Upper lobe of left lung (tissue), 6 donors: ENCODE results near the gene NKIRAS2. TPM values are rescaled to one million over a fixed set of nuclear protein-coding genes. Genes with fewer than 3 reads are reported as not detected.
A peak's percentile ranks its signal among the peaks of the same experiment; 100 is the strongest.

Experiments
- ATAC-seq, 2 donors: fragments of 200-7000 bp; cut with Tn5 transposase; one replicate each; pipeline ENCODE4 v1.9.1; 2022; ENCODE audit warnings: mild to moderate bottlenecking in 2 of 2, moderate library complexity in 2 of 2; ENCODE audit not compliant: low FRiP score in 2 of 2
- DNase-seq, 2 donors: peaks; one replicate each; pipeline ENCODE4 v3.0.0-alpha.2; 2019 to 2020
- H3K27ac ChIP-seq, 4 donors: fragments of 200-600 bp; sonication (generic); one replicate each; pipeline ENCODE4 v1.5.1; 2016 to 2019
- H3K27me3 ChIP-seq, 4 donors: fragments of 200-600 bp; sonication (generic); one replicate each; pipeline ENCODE4 v1.5.1; 2017 to 2019
- H3K36me3 ChIP-seq, 4 donors: fragments of 200-600 bp; sonication (generic); one replicate each; pipeline ENCODE4 v1.5.1; 2016 to 2019
- H3K4me1 ChIP-seq, 4 donors: fragments of 200-600 bp; sonication (generic); one replicate each; pipeline ENCODE4 v1.5.1; 2018 to 2019
- H3K4me3 ChIP-seq, 4 donors: fragments of 200-600 bp; sonication (generic); one replicate each; pipeline ENCODE4 v1.5.1; 2017 to 2019; ENCODE audit warnings: mild to moderate bottlenecking in 2 of 4, moderate library complexity in 1 of 4
- H3K9me3 ChIP-seq, 4 donors: fragments of 200-600 bp; sonication (generic); one replicate each; pipeline ENCODE4 v1.5.1; 2018 to 2019
- EP300 ChIP-seq, 4 donors: sonication (generic); formaldehyde crosslinking; IDR thresholded peaks; one replicate each; pipeline ENCODE4 v1.5.1; 2017; ENCODE audit warnings: antibody characterized with exemption in 4 of 4, control low read depth in 2 of 4
- POLR2A ChIP-seq, 4 donors: fragments of 450-650 bp; IDR thresholded peaks; one replicate each; pipeline ENCODE4 v1.5.1; 2016 to 2017; ENCODE audit warnings: antibody characterized with exemption in 4 of 4, mild to moderate bottlenecking in 2 of 4
- POLR2AphosphoS5 ChIP-seq, 2 donors: sonication (generic); formaldehyde crosslinking; IDR thresholded peaks; one replicate each; pipeline ENCODE4 v1.5.1; 2017; ENCODE audit warnings: antibody characterized with exemption in 2 of 2
- WGBS, 2 donors: methylation state at CpG; one replicate each; pipeline ENCODE4 v1.1.5; 2017 to 2018; 5-methylcytosine and 5-hydroxymethylcytosine counted together
- total RNA-seq, 6 donors: library from RNA; depleted of rRNA in 4 of 6; stranded (reverse); fragments of >200 nt in 4 of 6; gene quantifications; one replicate each; pipeline versions ENCODE4 v1.1.0 to v1.2.1, GENCODE V29; 2016 to 2021
- TF ChIP-seq, protein P1 (sequence below), 6 experiments: fragments of 450-650 bp in 4 of 6; fragments of 200-600 bp in 2 of 6; sonication (generic) in 2 of 6; IDR thresholded peaks; one replicate each; pipeline ENCODE4 v1.5.1; 2016 to 2019; ENCODE audit warnings: antibody characterized with exemption in 6 of 6
- donor health status: DM: no; HTN: no; CAD: no; lungs with moderate emphysema.
- donor health status: DM: no; HTN: yes; CAD: no; lungs with severe emphysema.

Gene NKIRAS2
- total RNA-seq, 6 donors from 2014 or later, result 27.2 to 36.6 (median 31.0) TPM

DNA sequence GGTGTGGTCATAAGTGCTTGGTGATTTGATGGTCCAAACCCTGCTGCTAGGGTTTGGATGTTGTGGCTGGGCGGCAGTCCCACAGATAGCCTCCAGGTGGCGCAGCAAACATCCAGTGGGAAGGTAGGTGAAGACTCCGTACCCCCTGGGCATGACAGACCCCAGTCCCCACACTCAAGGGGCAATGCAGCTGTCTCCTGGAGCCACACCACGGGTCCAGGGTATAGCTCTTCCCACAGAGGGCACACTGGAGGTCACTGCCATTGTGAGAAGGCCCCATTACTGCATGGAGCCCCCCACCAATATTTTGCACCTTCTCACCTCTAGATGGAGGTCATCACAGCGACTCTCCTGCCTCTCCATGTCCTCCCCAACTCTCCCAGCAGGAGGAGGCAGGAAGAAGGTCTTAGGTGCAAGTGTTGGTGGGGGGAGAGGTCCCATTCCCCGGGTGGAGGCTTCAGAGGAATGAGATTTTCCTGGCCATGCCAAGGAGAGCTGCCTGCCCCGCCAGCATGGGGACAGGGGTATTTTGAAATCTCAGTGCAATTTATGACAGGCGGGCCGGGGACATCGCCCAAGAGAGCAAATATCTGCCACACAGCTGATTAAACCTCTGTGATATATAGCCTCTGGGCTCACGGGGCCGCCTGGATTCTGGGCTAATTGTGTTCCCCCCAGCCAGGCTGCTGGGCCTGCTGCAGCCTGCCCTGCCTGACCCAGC, 47.6 kb downstream of the NKIRAS2 start:
- peak; percentile 38 to 73 for ATAC-seq
- Histone ChIP-seq H3K9me3 (no peaks in the 10 kb centered on the region), H3K27me3 (peaks cover 0 to 15% (median 4%) of the 10 kb centered on the region in 4 donors), H3K4me1 (peaks cover 7 to 16% (median 12%) of the 10 kb centered on the region in 4 donors), H3K36me3 (no peaks in the 10 kb centered on the region), H3K27ac (no peak overlapping the region), H3K4me3 (no peak overlapping the region)
- peak in 1 of 2 donors; percentile 57 for DNase-seq
- TF ChIP-seq, protein P1, sequence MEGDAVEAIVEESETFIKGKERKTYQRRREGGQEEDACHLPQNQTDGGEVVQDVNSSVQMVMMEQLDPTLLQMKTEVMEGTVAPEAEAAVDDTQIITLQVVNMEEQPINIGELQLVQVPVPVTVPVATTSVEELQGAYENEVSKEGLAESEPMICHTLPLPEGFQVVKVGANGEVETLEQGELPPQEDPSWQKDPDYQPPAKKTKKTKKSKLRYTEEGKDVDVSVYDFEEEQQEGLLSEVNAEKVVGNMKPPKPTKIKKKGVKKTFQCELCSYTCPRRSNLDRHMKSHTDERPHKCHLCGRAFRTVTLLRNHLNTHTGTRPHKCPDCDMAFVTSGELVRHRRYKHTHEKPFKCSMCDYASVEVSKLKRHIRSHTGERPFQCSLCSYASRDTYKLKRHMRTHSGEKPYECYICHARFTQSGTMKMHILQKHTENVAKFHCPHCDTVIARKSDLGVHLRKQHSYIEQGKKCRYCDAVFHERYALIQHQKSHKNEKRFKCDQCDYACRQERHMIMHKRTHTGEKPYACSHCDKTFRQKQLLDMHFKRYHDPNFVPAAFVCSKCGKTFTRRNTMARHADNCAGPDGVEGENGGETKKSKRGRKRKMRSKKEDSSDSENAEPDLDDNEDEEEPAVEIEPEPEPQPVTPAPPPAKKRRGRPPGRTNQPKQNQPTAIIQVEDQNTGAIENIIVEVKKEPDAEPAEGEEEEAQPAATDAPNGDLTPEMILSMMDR (IDR thresholded peaks at IDR 0.05), result peak; percentile 87 to 97 (median 90)
- TF ChIP-seq POLR2A (IDR thresholded peaks at IDR 0.05) (no peak), EP300 (IDR thresholded peaks at IDR 0.05) (no peak)
- 24 to 52% methylated on average over 8 to 10 of the region's 12 CpGs for WGBS, 2 donors

DNA sequence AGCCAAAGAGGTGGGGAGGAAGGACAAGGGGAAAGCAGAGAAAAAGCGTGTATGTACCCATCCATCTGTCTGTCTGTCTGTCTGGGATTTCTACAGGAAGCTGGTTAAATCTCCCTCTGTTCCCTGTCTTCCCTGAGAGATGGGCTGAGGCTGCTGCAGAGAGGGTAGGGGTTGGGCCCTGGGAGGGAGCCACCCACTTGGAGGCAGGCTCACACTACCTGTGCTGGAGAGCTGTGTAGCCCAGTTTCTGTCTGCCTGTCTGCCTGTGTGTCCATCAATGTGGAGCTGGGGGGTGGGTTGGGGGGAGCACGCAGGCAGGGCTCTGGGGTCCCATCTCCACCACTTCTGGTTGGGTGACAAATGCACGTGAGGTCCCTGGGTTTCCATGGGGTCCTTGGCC, 49.1 kb downstream of the NKIRAS2 start:
- WGBS, 2 donors, result 80 to 83% methylated on average over 3 of the region's 3 CpGs
- ATAC-seq, result no peak

DNA sequence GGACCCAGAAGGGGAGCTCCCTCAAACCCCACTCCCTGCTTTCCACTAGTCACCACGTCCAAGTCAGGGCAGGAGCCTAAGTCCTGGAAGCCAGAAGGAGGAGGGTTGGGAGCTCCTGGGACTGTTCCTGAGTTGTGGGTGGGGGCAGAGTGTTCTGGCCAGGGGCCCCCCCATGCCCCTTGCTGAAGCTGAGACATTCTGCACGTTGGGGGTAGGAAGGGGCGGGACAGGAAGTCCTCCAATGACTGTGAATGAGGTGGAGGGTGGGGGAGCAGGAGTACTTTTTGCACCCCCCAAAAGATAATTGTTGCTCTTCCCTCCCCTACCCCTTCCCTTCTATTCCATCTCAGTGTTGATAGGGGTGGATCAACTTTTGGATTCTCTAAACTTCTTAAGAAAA, 51.9 kb downstream of the NKIRAS2 start:
- TF ChIP-seq POLR2A (IDR thresholded peaks at IDR 0.05) (no peak), EP300 (IDR thresholded peaks at IDR 0.05) (no peak), POLR2AphosphoS5 (IDR thresholded peaks at IDR 0.05) (no peak)
- TF ChIP-seq, protein P1 (IDR thresholded peaks at IDR 0.05), result no peak
- no peaks in the 10 kb centered on the region for H3K9me3 ChIP-seq
- H3K4me1 ChIP-seq, result peaks cover 11 to 14% (median 12%) of the 10 kb centered on the region in 4 donors
- ATAC-seq, result no peak
- H3K4me3 ChIP-seq, result peak overlapping the region in 1 of 4 donors; percentile 33
- H3K36me3 ChIP-seq, result no peaks in the 10 kb centered on the region
- 9 to 14% methylated on average over 2 to 3 of the region's 3 CpGs for WGBS, 2 donors
- H3K27ac ChIP-seq, result no peak overlapping the region
- peaks cover 0 to 19% (median 6%) of the 10 kb centered on the region in 4 donors for H3K27me3 ChIP-seq
- no peak for DNase-seq

More for the DNA sequence above, 49.1 kb downstream of the NKIRAS2 start:
- no peaks in the 10 kb centered on the region for H3K9me3 ChIP-seq
- no peak overlapping the region for H3K4me3 ChIP-seq
- peaks cover 0 to 19% (median 6%) of the 10 kb centered on the region in 4 donors for H3K27me3 ChIP-seq
- TF ChIP-seq POLR2A (IDR thresholded peaks at IDR 0.05), result no peak
- TF ChIP-seq, protein P1 (IDR thresholded peaks at IDR 0.05), result no peak
- no peak for TF ChIP-seq POLR2AphosphoS5 (IDR thresholded peaks at IDR 0.05)
- no peak for TF ChIP-seq EP300 (IDR thresholded peaks at IDR 0.05)
- no peak for DNase-seq
- peaks cover 11 to 17% (median 13%) of the 10 kb centered on the region in 4 donors for H3K4me1 ChIP-seq
- no peaks in the 10 kb centered on the region for H3K36me3 ChIP-seq
- H3K27ac ChIP-seq, result no peak overlapping the region

DNA sequence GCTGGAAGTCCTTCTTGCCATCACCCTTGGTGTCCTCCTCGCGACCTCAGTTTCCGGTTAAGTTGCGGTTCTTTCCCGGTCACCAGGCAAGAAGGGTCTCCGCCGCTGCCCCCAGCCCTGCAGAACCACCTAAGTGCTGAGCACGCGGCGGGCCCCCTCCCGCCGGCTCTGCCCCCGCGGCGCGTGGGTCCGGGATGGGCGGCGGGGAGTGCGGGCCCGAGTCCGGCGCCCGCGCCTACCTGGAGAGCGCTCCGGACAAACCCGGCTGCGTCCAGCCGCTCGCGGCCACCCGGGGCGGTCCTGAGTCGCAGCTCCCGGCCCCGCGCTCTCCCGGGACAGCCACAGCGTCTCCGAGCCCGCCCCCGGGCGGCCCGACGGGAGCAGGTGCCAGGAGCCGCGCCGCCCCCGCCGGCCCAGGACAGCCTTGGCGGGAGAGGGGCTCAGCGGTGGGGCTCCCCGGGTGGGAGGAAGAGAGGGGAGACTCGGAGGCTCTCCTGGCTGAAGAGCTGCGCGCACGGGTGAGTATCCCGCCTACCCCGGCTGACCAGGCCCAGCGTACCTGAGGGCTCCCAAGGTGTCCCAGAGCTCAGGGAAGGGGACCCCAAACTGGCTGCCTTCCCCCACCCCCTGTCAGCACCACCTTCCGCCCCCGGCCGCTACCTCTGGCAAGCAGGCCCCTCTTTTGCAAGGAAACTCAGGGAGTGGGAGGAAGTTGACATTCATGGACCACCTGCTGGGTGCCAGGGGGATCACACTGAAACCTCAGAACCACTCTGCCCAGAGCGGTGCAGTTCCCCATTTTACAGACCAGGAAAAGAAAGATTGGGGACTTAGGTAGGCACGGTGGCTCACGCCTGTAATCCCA, 52.7 kb downstream of the NKIRAS2 start:
- no peaks in the 10 kb centered on the region for H3K9me3 ChIP-seq
- TF ChIP-seq, protein P1 (IDR thresholded peaks at IDR 0.05), result peak in 3 of 6 experiments; percentile 5 to 39 (median 24)
- TF ChIP-seq EP300 (IDR thresholded peaks at IDR 0.05) (no peak), POLR2A (IDR thresholded peaks at IDR 0.05) (no peak), POLR2AphosphoS5 (IDR thresholded peaks at IDR 0.05) (no peak)
- ATAC-seq (peak in 1 of 2 donors; percentile 16), DNase-seq (peak; percentile 34 to 89)
- peaks cover 0 to 19% (median 6%) of the 10 kb centered on the region in 4 donors for H3K27me3 ChIP-seq
- H3K4me3 ChIP-seq, result peak overlapping the region in 3 of 4 donors; percentile 29 to 37 (median 33)
- peaks cover 11 to 14% (median 12%) of the 10 kb centered on the region in 4 donors for H3K4me1 ChIP-seq
- WGBS, 2 donors, result 17 to 30% methylated on average over 12 to 34 of the region's 67 CpGs
- H3K27ac ChIP-seq, result no peak overlapping the region
- H3K36me3 ChIP-seq, result no peaks in the 10 kb centered on the region

Other genes starting within 250 kb of the NKIRAS2 start
- gene JUP, start 233.4 kb upstream of the NKIRAS2 start, total RNA-seq, result 100 to 1,000 TPM; 120 to 241 (median 143) TPM
- gene P3H4, start 208.1 kb upstream of the NKIRAS2 start, total RNA-seq, result 10 to 100 TPM in 2 of 6 donors, 1 to 10 TPM in 4; 5.8 to 26.2 (median 8.9) TPM
- 10 to 100 TPM in 5 of 6 donors, 1 to 10 TPM in 1; 8.9 to 59.7 (median 29.3) TPM for gene FKBP10, start 207.1 kb upstream of the NKIRAS2 start, total RNA-seq
- gene NT5C3B, start 183.9 kb upstream of the NKIRAS2 start, total RNA-seq, result 10 to 100 TPM; 35.1 to 61.8 (median 37.5) TPM
- 1 to 10 TPM in 1 of 6 donors, under 1 TPM in 2, not detected in 3; 0.17 to 1.1 (median 0.37) TPM for gene KLHL10, start 182.3 kb upstream of the NKIRAS2 start, total RNA-seq
- 10 to 100 TPM; 13.3 to 25.2 (median 15.5) TPM for gene KLHL11, start 154.7 kb upstream of the NKIRAS2 start, total RNA-seq
- gene ACLY, start 101.1 kb upstream of the NKIRAS2 start, total RNA-seq, result 100 to 1,000 TPM in 2 of 6 donors, 10 to 100 TPM in 4; 41.9 to 132 (median 84.6) TPM
- 10 to 100 TPM in 2 of 6 donors, 1 to 10 TPM in 4; 1.2 to 16.9 (median 4.8) TPM for gene ODAD4, start 89.5 kb upstream of the NKIRAS2 start, total RNA-seq
- 10 to 100 TPM; 33.4 to 62.3 (median 45.3) TPM for gene CNP, start 53.3 kb upstream of the NKIRAS2 start, total RNA-seq
- 100 to 1,000 TPM in 1 of 6 donors, 10 to 100 TPM in 5; 53.2 to 109 (median 73.5) TPM for gene DNAJC7, start 2.7 kb upstream of the NKIRAS2 start, total RNA-seq
- gene C17orf113, start 30.5 kb downstream of the NKIRAS2 start, total RNA-seq, result 1 to 10 TPM; 1.1 to 5.2 (median 2.3) TPM
- gene ZNF385C, start 78.4 kb downstream of the NKIRAS2 start, total RNA-seq, result 1 to 10 TPM in 2 of 6 donors, under 1 TPM in 4; 0.30 to 2.1 (median 0.44) TPM
- 10 to 100 TPM; 15.8 to 56.6 (median 32.6) TPM for gene DHX58, start 92.6 kb downstream of the NKIRAS2 start, total RNA-seq
- gene KAT2A, start 101.3 kb downstream of the NKIRAS2 start, total RNA-seq, result 100 to 1,000 TPM in 1 of 6 donors, 10 to 100 TPM in 5; 17.0 to 116 (median 32.5) TPM
- gene HSPB9, start 102.7 kb downstream of the NKIRAS2 start, total RNA-seq, result 1 to 10 TPM in 1 of 6 donors, under 1 TPM in 1, not detected in 4; 0.15 to 1.0 TPM
- gene RAB5C, start 134.9 kb downstream of the NKIRAS2 start, total RNA-seq, result 100 to 1,000 TPM in 3 of 6 donors, 10 to 100 TPM in 3; 57.6 to 183 (median 133) TPM
- gene KCNH4, start 161.1 kb downstream of the NKIRAS2 start, total RNA-seq, result under 1 TPM in 2 of 6 donors, not detected in 4; under 0.01 to 0.27 TPM
- not detected for gene HCRT, start 165.4 kb downstream of the NKIRAS2 start, total RNA-seq
- 10 to 100 TPM; 24.3 to 40.9 (median 33.0) TPM for gene GHDC, start 174.4 kb downstream of the NKIRAS2 start, total RNA-seq